K562 (cell line): ENCODE measurements around the gene B4GALT5. TPM values are rescaled to one million over a fixed set of nuclear protein-coding genes. Genes with fewer than 3 reads are reported as not detected.

Experiments
- ATAC-seq: fragments of 200-7000 bp; cut with Tn5 transposase; 3 replicates; pipeline ENCODE4 v1.9.1; 2020; ENCODE audit warnings: moderate library complexity
- BruUV-seq: library from RNA; stranded (reverse); fragments of 400-500 nt; replicated peaks from 2 replicates; lab custom pipeline; 2021; lab: Mats Ljungman, UMichigan
- CTCF ChIA-PET: fragments of 300-600 bp; formaldehyde crosslinking; extraction: SDS; loops from one replicate; lab custom pipeline; 2021; ENCODE audit warnings: low intra/inter-chr PET ratio; lab: Yijun Ruan, JAX
- POLR2A ChIA-PET: fragments of 300-600, 350-650 bp; sonication (Branson Sonifier 250); formaldehyde crosslinking; extraction: SDS; loops from one replicate; lab custom pipeline; 2021; ENCODE audit warnings: antibody characterized with exemption, inconsistent platforms; lab: Yijun Ruan, JAX
- DNase-seq, 4 experiments: peaks; one replicate each; pipeline versions ENCODE4 v3.0.0 to v3.0.0-alpha.2; 2011 to 2018; ENCODE audit warnings: low spot score in 3 of 4, mixed read lengths in 3 of 4; ENCODE audit errors: extremely low read depth in 1 of 4
- FAIRE-seq: peaks from 2 replicates; lab custom pipeline; 2011; peaks lifted over from hg19 to GRCh38; lab: Jason Lieb, UNC
- H2AFZ ChIP-seq: 2 replicates; pipeline ENCODE4 v1.6.0; 2011; ENCODE audit warnings: low read depth, low read length, control low read depth, inconsistent platforms
- H3K27ac ChIP-seq: fragments of 200-600 bp; 3 replicates; pipeline ENCODE4 v1.8.0; 2011; ENCODE audit warnings: low read depth, mild to moderate bottlenecking, control low read depth, inconsistent platforms, low read length, moderate library complexity, mixed read lengths; ENCODE audit errors: extremely low read depth
- H3K27me3 ChIP-seq, 2 experiments: fragments of 300-600 bp in 1 of 2; 2 replicates in 1 of 2; 3 replicates in 1 of 2; pipeline versions ENCODE4 v1.6.0 to v1.8.0; 2011; ENCODE audit warnings: inconsistent platforms in 2 of 2, low read length in 2 of 2, mild to moderate bottlenecking in 1 of 2, mixed read lengths in 1 of 2, moderate library complexity in 1 of 2; ENCODE audit not compliant: control insufficient read depth in 2 of 2, insufficient read depth in 2 of 2
- H3K36me3 ChIP-seq: fragments of 300-600 bp; 3 replicates; pipeline ENCODE4 v1.8.0; 2011; ENCODE audit warnings: mild to moderate bottlenecking, low read length, inconsistent platforms; ENCODE audit not compliant: control insufficient read depth, insufficient read depth
- H3K4me1 ChIP-seq, 2 experiments: fragments of 200-600 bp in 1 of 2; replicated peaks in 1 of 2; 2 replicates in 1 of 2; 3 replicates in 1 of 2; pipeline versions ENCODE4 v1.5.1 to v1.8.0; 2011; ENCODE audit warnings: inconsistent platforms in 2 of 2, low read length in 2 of 2, mild to moderate bottlenecking in 1 of 2, mixed read lengths in 1 of 2, moderate library complexity in 1 of 2; ENCODE audit not compliant: control insufficient read depth in 2 of 2, insufficient read depth in 2 of 2
- H3K4me2 ChIP-seq: 2 replicates; pipeline ENCODE4 v1.6.1; 2011; ENCODE audit warnings: low read length, control low read depth, inconsistent platforms, mixed read lengths; ENCODE audit not compliant: insufficient read depth
- H3K4me3 ChIP-seq: fragments of 200-600 bp; sonication (generic), shearing (Covaris generic); 2 replicates; pipeline ENCODE4 v1.5.1; 2016; ENCODE audit warnings: control low read depth, inconsistent platforms
- H3K79me2 ChIP-seq: fragments of 200-600 bp; 3 replicates; pipeline ENCODE4 v1.8.0; 2011; ENCODE audit warnings: low read length, inconsistent platforms; ENCODE audit not compliant: control insufficient read depth, insufficient read depth
- H3K9ac ChIP-seq, 2 experiments: 2 replicates each; pipeline versions ENCODE4 v1.6.0 to v1.6.1; 2011; ENCODE audit warnings: low read depth in 2 of 2, low read length in 2 of 2, control low read depth in 1 of 2, inconsistent platforms in 1 of 2, mild to moderate bottlenecking in 1 of 2, mixed read lengths in 1 of 2; ENCODE audit not compliant: insufficient read depth in 1 of 2
- H3K9me1 ChIP-seq: one replicate; pipeline ENCODE4 v1.6.0; 2011; ENCODE audit warnings: inconsistent platforms, mild to moderate bottlenecking, low read length, moderate library complexity; ENCODE audit not compliant: control insufficient read depth, insufficient read depth
- H3K9me3 ChIP-seq: replicated peaks from 2 replicates; pipeline ENCODE4 v1.5.1; 2011; ENCODE audit warnings: low read depth, low read length, inconsistent platforms; ENCODE audit not compliant: control insufficient read depth, insufficient read depth
- H4K20me1 ChIP-seq: replicated peaks from 2 replicates; pipeline ENCODE4 v1.6.1; 2011; ENCODE audit warnings: low read length, inconsistent platforms, mixed read lengths; ENCODE audit not compliant: control insufficient read depth, insufficient read depth
- ARHGAP35 ChIP-seq: fragments of 450-650 bp; IDR thresholded peaks from 2 replicates; pipeline ENCODE4 v1.6.1; 2018; ENCODE audit not compliant: partially characterized antibody
- ELF2 ChIP-seq: fragments of 250-450 bp; sonication (Bioruptor Pico); IDR thresholded peaks from 2 replicates; pipeline ENCODE4 v1.5.0; 2021; ENCODE audit warnings: mild to moderate bottlenecking
- MYC ChIP-seq, 2 experiments: fragments of 250-450 bp in 1 of 2; sonication (Bioruptor Pico) in 1 of 2; IDR thresholded peaks; 2 replicates each; pipeline versions ENCODE4 v1.5.1 to v1.6.1; 2012 to 2021; ENCODE audit warnings: low read depth in 2 of 2, borderline replicate concordance in 1 of 2, improper control_type of control experiment in 1 of 2, low read length in 1 of 2, mild to moderate bottlenecking in 1 of 2, moderate library complexity in 1 of 2
- POLR2A ChIP-seq: fragments of 450-650 bp; conservative IDR thresholded peaks from 2 replicates; pipeline ENCODE4 v1.6.1; 2016
- XRCC3 ChIP-seq: fragments of 450-650 bp; IDR thresholded peaks from 2 replicates; pipeline ENCODE4 v1.6.1; 2017; ENCODE audit warnings: mild to moderate bottlenecking, moderate library complexity
- WGBS: fragments of 100-300 bp; shearing (Covaris generic); methylation state at CpG from one replicate; pipeline ENCODE4 v1.1.6; 2016; ENCODE audit warnings: low coverage, mixed read lengths; ENCODE audit not compliant: insufficient coverage; ENCODE audit errors: missing lambda C conversion rate; 5-methylcytosine and 5-hydroxymethylcytosine counted together
- in situ Hi-C: fragments of 300-500 bp; cut with MboI; formaldehyde crosslinking; loops from 4 replicates; pipeline ENCODE4 v1.15.0; 2018; ENCODE audit warnings: inconsistent platforms, mixed read lengths
- intact Hi-C: fragments of 100-400 bp; cut with micrococcal nuclease; formaldehyde crosslinking; loops from 2 replicates; pipeline ENCODE4 v1.14.2; 2022
- polyA plus RNA-seq, 8 experiments: library from polyadenylated mRNA; depleted of rRNA in 4 of 8; stranded (reverse) in 5 of 8; unstranded in 3 of 8; fragments of >200 nt; fragmentation: Nextera tagmentation in 2 of 8; fragmentation: Illumina TruSeq in 1 of 8; extraction: Ambion mirVana in 2 of 8; extraction: Trizol in 1 of 8; gene quantifications; 2 replicates each; pipeline versions ENCODE4 v1.2.1 to v1.2.3, GENCODE V29; 2011 to 2014; ENCODE audit warnings: inconsistent platforms in 1 of 8, missing spikeins in 1 of 8
- total RNA-seq, 7 experiments: library from RNA; depleted of rRNA in 6 of 7; stranded (reverse); fragments of >200 nt in 6 of 7; fragmentation: Illumina TruSeq in 2 of 7; extraction: Trizol in 2 of 7; gene quantifications; 2 replicates each; pipeline versions ENCODE4 v1.2.1 to v1.2.3, GENCODE V29; 2011 to 2021; ENCODE audit warnings: low replicate concordance in 1 of 7
- TF ChIP-seq, protein P1 (sequence below): fragments of 450-650 bp; IDR thresholded peaks from one replicate; pipeline ENCODE4 v1.6.1; 2018; ENCODE audit warnings: mild to moderate bottlenecking, moderate library complexity; ENCODE audit not compliant: partially characterized antibody
- TF ChIP-seq, protein P2 (sequence below): IDR thresholded peaks from 2 replicates; pipeline ENCODE4 v1.6.1; 2011; ENCODE audit warnings: borderline replicate concordance, low read depth, mild to moderate bottlenecking, moderate library complexity, low read length; ENCODE audit not compliant: insufficient read depth, poor library complexity, severe bottlenecking

The B4GALT5 gene
- total and polyA plus RNA-seq, 9 of the 15 experiments (the other 6 are each of a cell fraction or from before 2014, with no cell fraction given): 8.5 to 32.6 (median 23.4) TPM

DNA sequence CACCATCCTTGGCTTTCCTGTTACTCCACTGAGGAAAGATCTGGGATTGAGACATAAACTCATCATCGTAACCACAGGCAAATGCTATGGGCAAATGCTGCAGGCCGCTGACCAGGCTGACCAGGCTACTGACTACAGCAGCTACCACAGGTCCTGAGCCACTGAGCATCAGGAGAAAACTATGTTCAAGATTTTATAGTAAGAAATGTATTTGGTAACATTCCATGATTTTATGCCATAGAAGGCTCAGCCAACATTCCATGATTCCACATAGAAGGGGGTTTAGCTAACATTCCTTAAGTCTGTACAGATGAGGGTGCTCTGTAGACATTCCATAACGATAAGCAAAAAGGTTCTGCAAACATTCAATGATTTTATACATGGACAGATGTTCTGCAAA is 16.1 kb upstream of the B4GALT5 start:
- intact Hi-C loops: no loop called here
- Histone ChIP-seq H3K9ac (no peak overlapping the region), H3K9me1 (no peaks in the 10 kb centered on the region), H3K27me3 (no peaks in the 10 kb centered on the region), H2AFZ (0 out of 2 replicates have a peak overlapping the region, but pooled peaks have one; percentile 16), H3K4me3 (no peak overlapping the region), H3K79me2 (no peaks in the 10 kb centered on the region), H3K9me3 (no peaks in the 10 kb centered on the region), H3K36me3 (no peaks in the 10 kb centered on the region), H4K20me1 (no peaks in the 10 kb centered on the region), H3K4me2 (no peak overlapping the region), H3K27ac (no peak overlapping the region), H3K4me1 (peaks cover 0 to 3% of the 10 kb centered on the region in 2 experiments; a peak in 4 of 5 replicates)
- no peak for ATAC-seq
- in situ Hi-C loops: no loop called here
- BruUV-seq: no TSS peak
- 69% methylated on average over 3 of the region's 3 CpGs for WGBS
- FAIRE-seq: peak; percentile 42
- TF ChIP-seq, protein P1, sequence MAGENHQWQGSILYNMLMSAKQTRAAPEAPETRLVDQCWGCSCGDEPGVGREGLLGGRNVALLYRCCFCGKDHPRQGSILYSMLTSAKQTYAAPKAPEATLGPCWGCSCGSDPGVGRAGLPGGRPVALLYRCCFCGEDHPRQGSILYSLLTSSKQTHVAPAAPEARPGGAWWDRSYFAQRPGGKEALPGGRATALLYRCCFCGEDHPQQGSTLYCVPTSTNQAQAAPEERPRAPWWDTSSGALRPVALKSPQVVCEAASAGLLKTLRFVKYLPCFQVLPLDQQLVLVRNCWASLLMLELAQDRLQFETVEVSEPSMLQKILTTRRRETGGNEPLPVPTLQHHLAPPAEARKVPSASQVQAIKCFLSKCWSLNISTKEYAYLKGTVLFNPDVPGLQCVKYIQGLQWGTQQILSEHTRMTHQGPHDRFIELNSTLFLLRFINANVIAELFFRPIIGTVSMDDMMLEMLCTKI: no peak
- no peak for TF ChIP-seq ARHGAP35
- no peak for TF ChIP-seq MYC (IDR thresholded peaks at IDR 0.05; ENCODE audit: low read depth, low read length)
- no peak for TF ChIP-seq MYC (CRISPR knock-in tag; IDR thresholded peaks at IDR 0.05; ENCODE audit: borderline replicate concordance, low read depth)
- no peak for TF ChIP-seq XRCC3
- TF ChIP-seq POLR2A: no peak
- no peak for TF ChIP-seq ELF2 (CRISPR knock-in tag)
- TF ChIP-seq, protein P2, sequence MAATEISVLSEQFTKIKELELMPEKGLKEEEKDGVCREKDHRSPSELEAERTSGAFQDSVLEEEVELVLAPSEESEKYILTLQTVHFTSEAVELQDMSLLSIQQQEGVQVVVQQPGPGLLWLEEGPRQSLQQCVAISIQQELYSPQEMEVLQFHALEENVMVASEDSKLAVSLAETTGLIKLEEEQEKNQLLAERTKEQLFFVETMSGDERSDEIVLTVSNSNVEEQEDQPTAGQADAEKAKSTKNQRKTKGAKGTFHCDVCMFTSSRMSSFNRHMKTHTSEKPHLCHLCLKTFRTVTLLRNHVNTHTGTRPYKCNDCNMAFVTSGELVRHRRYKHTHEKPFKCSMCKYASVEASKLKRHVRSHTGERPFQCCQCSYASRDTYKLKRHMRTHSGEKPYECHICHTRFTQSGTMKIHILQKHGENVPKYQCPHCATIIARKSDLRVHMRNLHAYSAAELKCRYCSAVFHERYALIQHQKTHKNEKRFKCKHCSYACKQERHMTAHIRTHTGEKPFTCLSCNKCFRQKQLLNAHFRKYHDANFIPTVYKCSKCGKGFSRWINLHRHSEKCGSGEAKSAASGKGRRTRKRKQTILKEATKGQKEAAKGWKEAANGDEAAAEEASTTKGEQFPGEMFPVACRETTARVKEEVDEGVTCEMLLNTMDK: no peak
- no peak for DNase-seq
- POLR2A ChIA-PET: interaction anchor here (0.7 kb wide), 1 partner anchor 54 kb away, joined by 3 read pairs; no protein-coding TSS in a partner anchor
- CTCF ChIA-PET: no interaction called here
